CD4-positive, alpha-beta T cell (primary cell): ENCODE data around the gene PAK1. TPM values are rescaled to one million over a fixed set of nuclear protein-coding genes. Genes with fewer than 3 reads are reported as not detected.

Experiments
- ATAC-seq: fragments of 200-7000 bp; cut with Tn5 transposase; one replicate; pipeline ENCODE4 v1.10.0; 2022; ENCODE audit warnings: mild to moderate bottlenecking; ENCODE audit not compliant: poor library complexity
- CTCF ChIA-PET: fragments of 350-600 bp; sonication (Branson Sonifier 250); formaldehyde crosslinking; loops from one replicate; lab custom pipeline; 2021; ENCODE audit warnings: antibody characterized with exemption, inconsistent platforms; lab: Charles Lee
- POLR2A ChIA-PET: fragments of 350-600 bp; sonication (Branson Sonifier 250); formaldehyde crosslinking; loops from one replicate; lab custom pipeline; 2021; ENCODE audit warnings: antibody characterized with exemption, inconsistent platforms; lab: Charles Lee
- DNase-seq, 14 experiments: peaks; one replicate each; pipeline ENCODE4 v3.0.0-alpha.2; 2013 to 2020; ENCODE audit warnings: mixed read lengths in 2 of 14
- H3K27ac ChIP-seq, 2 donors: one replicate each; pipeline versions ENCODE4 v1.5.1 to v1.7.0; 2013; ENCODE audit warnings: low read length in 2 of 2, low read depth in 1 of 2, mild to moderate bottlenecking in 1 of 2
- H3K27me3 ChIP-seq, 2 experiments: 1 replicate in 1 of 2; 2 replicates in 1 of 2; pipeline versions ENCODE4 v1.6.1 to v1.7.0; 2013; ENCODE audit warnings: low read length in 2 of 2, control low read depth in 1 of 2, mild to moderate bottlenecking in 1 of 2, moderate library complexity in 1 of 2; ENCODE audit not compliant: insufficient read depth in 2 of 2, control insufficient read depth in 1 of 2
- H3K36me3 ChIP-seq: one replicate; pipeline ENCODE4 v1.6.1; 2013; ENCODE audit warnings: low read length, control low read depth; ENCODE audit not compliant: insufficient read depth
- H3K4me1 ChIP-seq: one replicate; pipeline ENCODE4 v1.6.1; 2013; ENCODE audit warnings: low read length, control low read depth; ENCODE audit not compliant: insufficient read depth
- H3K4me3 ChIP-seq: one replicate; pipeline ENCODE4 v1.5.1; 2013; ENCODE audit warnings: mild to moderate bottlenecking, low read length, moderate library complexity
- H3K9me3 ChIP-seq, 2 experiments: 1 replicate in 1 of 2; 2 replicates in 1 of 2; pipeline versions ENCODE4 v1.6.1 to v1.7.0; 2013; ENCODE audit warnings: low read length in 2 of 2, mild to moderate bottlenecking in 2 of 2, control low read depth in 1 of 2, moderate library complexity in 1 of 2; ENCODE audit not compliant: control insufficient read depth in 1 of 2, insufficient read depth in 1 of 2
- H3K27ac Mint-ChIP-seq: one replicate; pipeline ENCODE4 v1.8.0; 2020; ENCODE audit warnings: mixed read lengths
- H3K27me3 Mint-ChIP-seq: one replicate; pipeline ENCODE4 v1.8.0; 2021; ENCODE audit warnings: mixed read lengths
- H3K36me3 Mint-ChIP-seq: one replicate; pipeline ENCODE4 v1.8.0; 2021; ENCODE audit warnings: low read depth, mixed read lengths
- H3K4me1 Mint-ChIP-seq: one replicate; pipeline ENCODE4 v1.8.0; 2021; ENCODE audit warnings: low read depth, mixed read lengths
- H3K4me3 Mint-ChIP-seq: one replicate; pipeline ENCODE4 v1.8.0; 2020; ENCODE audit warnings: mild to moderate bottlenecking, mixed read lengths
- H3K9me3 Mint-ChIP-seq: one replicate; pipeline ENCODE4 v1.8.0; 2020; ENCODE audit warnings: mixed read lengths
- CTCF ChIP-seq: fragments of 200-600 bp; IDR thresholded peaks from one replicate; pipeline ENCODE4 v1.8.0; 2022; ENCODE audit warnings: antibody characterized with exemption, mild to moderate bottlenecking
- intact Hi-C, 2 experiments: fragments of 100-400 bp; cut with DNase I in 1 of 2; cut with micrococcal nuclease in 1 of 2; formaldehyde crosslinking; loops; one replicate each; pipeline versions ENCODE4 v1.15.1 to v1.9.0; 2023 to 2025; cut with DNase I, micrococcal nuclease
- total RNA-seq, 174 experiments: library from RNA in 2 of 174; stranded (reverse) in 2 of 174; gene quantifications; one replicate each; pipeline ENCODE4 v1.2.3 and lab custom pipeline; 2021 to 2026

The PAK1 gene
- total RNA-seq, 2 experiments from 2014 or later = 6.9 to 12.6 TPM

GRCh38 chr11:77346906-77347603 is 126.8 kb downstream of the PAK1 start:
- TF ChIP-seq CTCF = no peak
- Histone ChIP-seq H3K4me1 (no peaks in the 10 kb centered on the region), H3K9me3 (no peaks in the 10 kb centered on the region), H3K36me3 (peaks cover 3% of the 10 kb centered on the region), H3K27me3 (no peaks in the 10 kb centered on the region), H3K27ac (no peak overlapping the region), H3K4me3 (no peak overlapping the region)
- ATAC-seq = no peak
- no peak overlapping the region for H3K27ac Mint-ChIP-seq
- H3K27me3 Mint-ChIP-seq = no peaks in the 10 kb centered on the region
- CTCF ChIA-PET = no interaction called here
- no peak for DNase-seq
- POLR2A ChIA-PET = no interaction called here
- intact Hi-C loops = no loop called here
- no peaks in the 10 kb centered on the region for H3K4me1 Mint-ChIP-seq
- no peaks in the 10 kb centered on the region for H3K9me3 Mint-ChIP-seq
- no peak overlapping the region for H3K4me3 Mint-ChIP-seq
- H3K36me3 Mint-ChIP-seq = peaks cover 54% of the 10 kb centered on the region

GRCh38 chr11:77345621-77346020 is 128.3 kb downstream of the PAK1 start:
- Histone ChIP-seq H3K27me3 (no peaks in the 10 kb centered on the region), H3K9me3 (no peaks in the 10 kb centered on the region), H3K36me3 (peaks cover 7% of the 10 kb centered on the region), H3K4me3 (no peak overlapping the region), H3K4me1 (no peaks in the 10 kb centered on the region), H3K27ac (no peak overlapping the region)
- Mint-ChIP-seq H3K27me3 (no peaks in the 10 kb centered on the region), H3K4me3 (no peak overlapping the region), H3K36me3 (peaks cover 66% of the 10 kb centered on the region), H3K9me3 (no peaks in the 10 kb centered on the region), H3K4me1 (no peaks in the 10 kb centered on the region), H3K27ac (no peak overlapping the region)
- ATAC-seq (no peak), DNase-seq (no peak)
- CTCF ChIA-PET = no interaction called here
- intact Hi-C loops = no loop called here
- POLR2A ChIA-PET = no interaction called here
- TF ChIP-seq CTCF = no peak

GRCh38 chr11:77340501-77340900 is 133.4 kb downstream of the PAK1 start:
- CTCF ChIA-PET = no interaction called here
- Mint-ChIP-seq H3K4me1 (no peaks in the 10 kb centered on the region), H3K9me3 (no peaks in the 10 kb centered on the region), H3K27ac (no peak overlapping the region), H3K4me3 (no peak overlapping the region), H3K36me3 (peaks cover 65% of the 10 kb centered on the region), H3K27me3 (no peaks in the 10 kb centered on the region)
- peaks cover 14% of the 10 kb centered on the region for H3K36me3 ChIP-seq
- H3K27ac ChIP-seq = no peak overlapping the region
- no peaks in the 10 kb centered on the region for H3K4me1 ChIP-seq
- DNase-seq (no peak), ATAC-seq (no peak)
- no peak overlapping the region for H3K4me3 ChIP-seq
- H3K9me3 ChIP-seq = no peaks in the 10 kb centered on the region
- intact Hi-C loops = no loop called here
- no peak for TF ChIP-seq CTCF
- H3K27me3 ChIP-seq = no peaks in the 10 kb centered on the region
- POLR2A ChIA-PET = interaction anchor here (0.5 kb wide), 1 partner anchor 209 kb away, joined by 3 read pairs; no protein-coding TSS in a partner anchor
